ENCODE measurements around the gene CDYL2.

- no peak for TF ChIP-seq EZH2 (IDR thresholded peaks at IDR 0.05; ENCODE audit: insufficient read depth, poor library complexity, severe bottlenecking)
- no peak for TF ChIP-seq EZH2phosphoT487 (IDR thresholded peaks at IDR 0.05; ENCODE audit: insufficient read depth, low read depth)
Observed at GRCh38 chr16:80602894-80603293, 201.5 kb downstream of the CDYL2 start.
